ENCODE measurements around the gene PARD3B. TPM values are rescaled to one million over a fixed set of nuclear protein-coding genes. Genes with fewer than 3 reads are reported as not detected.

PARD3B gene
- total and polyA plus RNA-seq, 2 donors (not counting 1 experiment from before 2014, with no cell fraction given), result 7.4 to 20.6 TPM

DNA sequence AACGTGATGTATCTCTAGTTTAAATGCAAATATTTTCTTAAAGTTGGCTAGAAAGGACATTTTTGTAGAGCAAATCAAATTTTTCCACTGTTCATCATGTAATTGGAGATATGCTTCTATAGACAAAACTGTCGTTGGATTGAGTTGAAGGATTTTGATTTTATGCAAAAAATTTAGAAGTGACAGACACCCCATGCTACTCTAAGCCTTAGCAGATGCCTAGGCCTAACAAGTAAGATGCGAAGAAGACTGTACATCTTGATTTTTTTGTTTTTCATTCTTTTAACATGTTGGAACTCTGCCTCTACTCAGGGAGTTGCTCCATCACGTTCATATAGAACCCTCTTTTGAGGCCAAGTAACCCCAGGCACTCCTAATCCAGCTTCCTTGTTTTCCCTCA, 331.0 kb downstream of the PARD3B start:
- H3K79me2 ChIP-seq (ENCODE audit: control insufficient read depth, insufficient read depth, low read length), result no peaks in the 10 kb centered on the region
- H3K36me3 ChIP-seq (ENCODE audit: control insufficient read depth, insufficient read depth, low read length), result no peaks in the 10 kb centered on the region
- no peak overlapping the region for H3K27ac ChIP-seq (ENCODE audit: insufficient read depth, low read length)
- DNase-seq (ENCODE audit: low read depth in 2 of 2), result no peak
- H3K4me3 ChIP-seq (replicated peaks in 1 of 4; ENCODE audit: control extremely low read depth in 1 of 4, insufficient read depth in 1 of 4, low read depth in 3 of 4, low read length in 4 of 4), result no peak overlapping the region
- no peaks in the 10 kb centered on the region for H3K9me3 ChIP-seq (ENCODE audit: control insufficient read depth, insufficient read depth, low read depth, low read length)
- H3K27me3 ChIP-seq (ENCODE audit: control insufficient read depth, insufficient read depth, low read length), result no peaks in the 10 kb centered on the region
- no peak overlapping the region for H3K4me2 ChIP-seq (ENCODE audit: extremely low read depth, insufficient read depth, low read length)
- H2AFZ ChIP-seq (ENCODE audit: low read length), result no peak overlapping the region
- no peaks in the 10 kb centered on the region for H4K20me1 ChIP-seq (ENCODE audit: control insufficient read depth, extremely low read depth, insufficient read depth, low read length)
- TF ChIP-seq, protein P1, sequence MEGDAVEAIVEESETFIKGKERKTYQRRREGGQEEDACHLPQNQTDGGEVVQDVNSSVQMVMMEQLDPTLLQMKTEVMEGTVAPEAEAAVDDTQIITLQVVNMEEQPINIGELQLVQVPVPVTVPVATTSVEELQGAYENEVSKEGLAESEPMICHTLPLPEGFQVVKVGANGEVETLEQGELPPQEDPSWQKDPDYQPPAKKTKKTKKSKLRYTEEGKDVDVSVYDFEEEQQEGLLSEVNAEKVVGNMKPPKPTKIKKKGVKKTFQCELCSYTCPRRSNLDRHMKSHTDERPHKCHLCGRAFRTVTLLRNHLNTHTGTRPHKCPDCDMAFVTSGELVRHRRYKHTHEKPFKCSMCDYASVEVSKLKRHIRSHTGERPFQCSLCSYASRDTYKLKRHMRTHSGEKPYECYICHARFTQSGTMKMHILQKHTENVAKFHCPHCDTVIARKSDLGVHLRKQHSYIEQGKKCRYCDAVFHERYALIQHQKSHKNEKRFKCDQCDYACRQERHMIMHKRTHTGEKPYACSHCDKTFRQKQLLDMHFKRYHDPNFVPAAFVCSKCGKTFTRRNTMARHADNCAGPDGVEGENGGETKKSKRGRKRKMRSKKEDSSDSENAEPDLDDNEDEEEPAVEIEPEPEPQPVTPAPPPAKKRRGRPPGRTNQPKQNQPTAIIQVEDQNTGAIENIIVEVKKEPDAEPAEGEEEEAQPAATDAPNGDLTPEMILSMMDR (conservative IDR thresholded peaks at IDR 0.05 in 1 of 2, IDR thresholded peaks at IDR 0.05 in 1 of 2; ENCODE audit: low read depth in 1 of 2, low read length in 2 of 2), result no peak
- TF ChIP-seq EZH2 (IDR thresholded peaks at IDR 0.05; ENCODE audit: low read length, missing control alignments), result no peak
- no peak overlapping the region for H3K9ac ChIP-seq (ENCODE audit: insufficient read depth, low read length)
- H3K4me1 ChIP-seq (ENCODE audit: control insufficient read depth, extremely low read depth, insufficient read depth, low read length), result no peaks in the 10 kb centered on the region

DNA sequence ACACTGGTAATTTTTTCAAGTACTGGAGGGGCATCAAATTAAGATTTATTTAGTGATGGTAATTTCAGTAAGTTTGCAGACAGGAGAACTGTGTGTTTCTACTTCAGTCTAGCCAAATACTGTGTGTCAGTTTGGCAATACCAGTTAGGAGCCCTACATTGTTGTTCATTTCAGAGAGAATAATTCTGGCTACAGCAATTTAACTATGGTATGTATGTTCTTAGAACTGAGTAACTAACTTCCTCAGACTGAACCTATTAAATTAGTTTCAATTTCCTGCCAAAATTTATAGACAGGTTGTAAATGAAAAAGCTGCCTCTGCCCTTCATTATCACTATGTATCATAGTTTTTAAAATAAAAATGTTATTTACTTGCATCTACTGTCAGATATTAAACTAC, 332.4 kb downstream of the PARD3B start:
- Histone ChIP-seq H3K27me3 (ENCODE audit: control insufficient read depth, insufficient read depth, low read length) (no peaks in the 10 kb centered on the region), H3K4me3 (replicated peaks in 1 of 4; ENCODE audit: control extremely low read depth in 1 of 4, insufficient read depth in 1 of 4, low read depth in 3 of 4, low read length in 4 of 4) (no peak overlapping the region), H3K9me3 (ENCODE audit: control insufficient read depth, insufficient read depth, low read depth, low read length) (no peaks in the 10 kb centered on the region), H3K4me2 (ENCODE audit: extremely low read depth, insufficient read depth, low read length) (no peak overlapping the region), H3K79me2 (ENCODE audit: control insufficient read depth, insufficient read depth, low read length) (no peaks in the 10 kb centered on the region), H3K36me3 (ENCODE audit: control insufficient read depth, insufficient read depth, low read length) (no peaks in the 10 kb centered on the region), H3K9ac (ENCODE audit: insufficient read depth, low read length) (no peak overlapping the region), H3K27ac (ENCODE audit: insufficient read depth, low read length) (no peak overlapping the region), H4K20me1 (ENCODE audit: control insufficient read depth, extremely low read depth, insufficient read depth, low read length) (no peaks in the 10 kb centered on the region), H2AFZ (ENCODE audit: low read length) (no peak overlapping the region), H3K4me1 (ENCODE audit: control insufficient read depth, extremely low read depth, insufficient read depth, low read length) (no peaks in the 10 kb centered on the region)
- TF ChIP-seq, protein P1 (conservative IDR thresholded peaks at IDR 0.05 in 1 of 2, IDR thresholded peaks at IDR 0.05 in 1 of 2; ENCODE audit: low read depth in 1 of 2, low read length in 2 of 2), result no peak
- TF ChIP-seq EZH2 (IDR thresholded peaks at IDR 0.05; ENCODE audit: low read length, missing control alignments), result no peak
- no peak for DNase-seq (ENCODE audit: low read depth in 2 of 2)

DNA sequence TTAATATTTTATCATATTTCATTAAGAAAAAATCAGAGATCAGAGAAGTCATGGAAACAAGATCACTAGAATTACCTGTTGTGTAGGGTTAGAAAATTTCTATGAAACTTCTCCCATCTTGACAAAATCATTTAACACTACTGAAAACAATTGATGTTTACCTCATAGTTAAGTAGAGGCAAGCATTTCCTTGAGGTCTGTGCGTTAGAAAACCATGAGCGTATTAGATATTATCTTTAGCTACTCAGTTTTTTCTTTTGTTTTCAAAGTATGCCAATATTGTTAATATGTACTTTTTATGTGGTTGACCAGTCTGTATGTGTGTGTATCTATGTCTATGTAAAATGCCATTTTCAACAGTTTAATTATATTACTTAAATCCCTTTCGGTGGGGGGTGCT, 335.7 kb downstream of the PARD3B start:
- H3K4me2 ChIP-seq (ENCODE audit: extremely low read depth, insufficient read depth, low read length), result no peak overlapping the region
- H3K27ac ChIP-seq (ENCODE audit: insufficient read depth, low read length), result no peak overlapping the region
- no peaks in the 10 kb centered on the region for H4K20me1 ChIP-seq (ENCODE audit: control insufficient read depth, extremely low read depth, insufficient read depth, low read length)
- no peak overlapping the region for H3K4me3 ChIP-seq (replicated peaks in 1 of 4; ENCODE audit: control extremely low read depth in 1 of 4, insufficient read depth in 1 of 4, low read depth in 3 of 4, low read length in 4 of 4)
- no peaks in the 10 kb centered on the region for H3K36me3 ChIP-seq (ENCODE audit: control insufficient read depth, insufficient read depth, low read length)
- DNase-seq (ENCODE audit: low read depth in 2 of 2), result no peak
- TF ChIP-seq EZH2 (IDR thresholded peaks at IDR 0.05; ENCODE audit: low read length, missing control alignments), result no peak
- TF ChIP-seq, protein P1 (conservative IDR thresholded peaks at IDR 0.05 in 1 of 2, IDR thresholded peaks at IDR 0.05 in 1 of 2; ENCODE audit: low read depth in 1 of 2, low read length in 2 of 2), result no peak
- no peaks in the 10 kb centered on the region for H3K4me1 ChIP-seq (ENCODE audit: control insufficient read depth, extremely low read depth, insufficient read depth, low read length)
- H3K27me3 ChIP-seq (ENCODE audit: control insufficient read depth, insufficient read depth, low read length), result no peaks in the 10 kb centered on the region
- no peaks in the 10 kb centered on the region for H3K9me3 ChIP-seq (ENCODE audit: control insufficient read depth, insufficient read depth, low read depth, low read length)
- no peak overlapping the region for H3K9ac ChIP-seq (ENCODE audit: insufficient read depth, low read length)
- no peaks in the 10 kb centered on the region for H3K79me2 ChIP-seq (ENCODE audit: control insufficient read depth, insufficient read depth, low read length)
- no peak overlapping the region for H2AFZ ChIP-seq (ENCODE audit: low read length)

All from fibroblast of lung (primary cell).